Brain pericyte (primary cell): ENCODE measurements around the gene GARRE1.
"Not testable (repeated sequence)": the region's sequence is repeated elsewhere in the genome, so short reads cannot be mapped to it uniquely, and the experiment has no call there.

Source experiments
- DNase-seq: peaks from one replicate; pipeline ENCODE4 v3.0.0-alpha.2; 2012; ENCODE audit warnings: low read depth, low spot score

GARRE1 gene

DNA sequence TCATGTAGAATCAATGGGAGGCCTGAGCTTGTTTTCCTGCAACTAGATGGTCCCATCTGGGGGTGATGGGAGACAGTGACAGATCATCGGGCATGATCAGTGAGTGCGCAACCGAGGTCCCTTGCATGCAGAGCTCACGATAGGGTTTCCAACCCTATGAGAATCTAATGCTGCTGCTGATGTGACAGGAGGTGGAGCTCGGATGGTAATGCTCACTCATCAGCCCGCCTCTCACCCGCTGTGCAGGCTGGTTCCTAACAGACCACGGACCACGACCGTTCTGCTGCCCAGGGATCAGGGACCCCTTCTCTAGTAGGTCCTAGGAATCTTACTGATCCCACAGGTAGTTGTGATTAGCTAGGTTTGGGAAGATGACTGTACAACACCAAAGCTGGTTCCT lies 23.5 kb upstream of the GARRE1 start:
- DNase-seq: no peak

DNA sequence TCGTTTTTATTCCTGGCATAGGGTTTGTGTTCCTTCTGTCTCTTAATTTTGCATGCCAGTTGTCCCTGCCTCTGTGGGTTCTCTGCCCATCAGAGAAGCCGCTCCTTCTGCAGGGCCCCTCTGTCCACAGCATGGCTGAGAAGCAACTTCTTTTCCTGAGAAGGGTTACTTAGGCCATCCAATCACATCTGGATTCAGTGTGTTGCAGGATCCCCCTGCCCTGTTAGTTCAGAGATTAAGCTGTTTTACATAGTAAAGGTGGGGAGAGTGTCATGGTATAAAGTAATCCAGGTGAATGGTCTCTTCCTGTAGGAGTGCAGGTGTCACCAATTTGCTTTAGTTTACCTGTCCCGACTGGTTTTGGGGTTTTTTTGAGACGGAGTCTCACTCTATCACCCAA lies 22.9 kb upstream of the GARRE1 start:
- no peak for DNase-seq

DNA sequence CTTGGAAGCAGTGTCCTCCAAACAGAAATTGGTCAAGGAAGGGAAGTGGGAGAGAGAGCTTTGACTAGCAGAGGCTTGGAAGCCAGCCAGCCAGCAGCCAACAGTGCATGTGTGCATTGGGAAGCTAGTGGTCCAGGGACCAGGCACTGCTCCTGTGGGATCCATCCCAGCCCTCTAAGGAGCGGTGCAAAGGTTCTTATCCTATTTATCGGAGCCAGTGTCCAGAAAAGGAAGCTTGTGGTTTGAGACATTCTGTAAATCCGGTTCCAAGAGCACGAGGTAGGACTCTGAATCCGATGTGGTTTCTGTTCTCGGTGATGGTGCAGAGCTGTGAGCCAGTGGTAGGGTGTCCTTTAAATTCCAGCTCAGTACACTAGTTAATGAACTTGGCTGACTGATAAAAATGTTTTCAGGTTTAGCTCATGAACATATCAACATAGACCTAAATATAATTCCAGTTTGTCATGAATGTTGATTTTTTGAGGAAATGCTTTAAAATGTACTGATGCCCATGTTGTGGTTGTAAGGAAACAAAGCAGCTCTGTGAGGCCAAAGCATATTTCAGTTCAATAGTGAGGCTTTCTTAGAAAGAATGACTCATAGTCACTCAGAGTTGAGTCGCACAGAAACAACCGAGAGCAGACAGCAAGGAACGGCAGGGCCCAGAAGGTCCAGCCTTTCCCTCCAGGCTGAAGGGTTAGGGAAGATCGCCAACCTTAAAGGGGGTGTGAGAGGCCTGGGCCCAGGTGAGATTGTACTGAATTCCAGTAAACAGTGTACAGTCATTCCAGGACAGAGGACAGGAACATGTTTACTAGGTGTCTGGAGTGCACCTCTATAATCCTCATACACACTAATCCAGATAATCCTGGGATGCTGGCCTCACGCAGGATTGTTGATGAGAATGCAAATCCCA lies 21.5 kb upstream of the GARRE1 start:
- no peak for DNase-seq

DNA sequence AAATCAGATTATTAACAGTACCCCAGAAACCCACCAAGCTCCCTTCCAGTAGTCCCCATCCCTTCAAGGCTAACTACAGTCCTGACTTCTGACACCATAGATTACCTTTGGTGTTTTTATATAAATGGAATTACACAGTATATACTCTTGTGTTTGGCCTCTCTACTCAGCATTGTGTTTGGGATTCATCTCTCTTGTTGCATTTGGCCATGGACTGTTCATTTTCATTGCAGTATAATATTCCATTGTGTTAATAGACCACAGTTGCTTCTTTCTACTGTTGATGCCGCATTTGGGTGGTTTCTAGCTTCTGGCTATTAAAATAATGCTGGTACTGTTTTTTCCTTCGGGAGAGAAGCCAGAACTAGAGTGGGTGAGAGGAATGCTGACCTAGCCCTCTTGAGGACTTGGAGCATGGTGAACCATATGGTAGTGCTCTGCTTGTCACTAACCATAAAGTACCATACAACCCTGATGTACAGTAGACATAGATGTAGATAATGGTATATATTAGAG lies 18.9 kb upstream of the GARRE1 start:
- DNase-seq: no peak

DNA sequence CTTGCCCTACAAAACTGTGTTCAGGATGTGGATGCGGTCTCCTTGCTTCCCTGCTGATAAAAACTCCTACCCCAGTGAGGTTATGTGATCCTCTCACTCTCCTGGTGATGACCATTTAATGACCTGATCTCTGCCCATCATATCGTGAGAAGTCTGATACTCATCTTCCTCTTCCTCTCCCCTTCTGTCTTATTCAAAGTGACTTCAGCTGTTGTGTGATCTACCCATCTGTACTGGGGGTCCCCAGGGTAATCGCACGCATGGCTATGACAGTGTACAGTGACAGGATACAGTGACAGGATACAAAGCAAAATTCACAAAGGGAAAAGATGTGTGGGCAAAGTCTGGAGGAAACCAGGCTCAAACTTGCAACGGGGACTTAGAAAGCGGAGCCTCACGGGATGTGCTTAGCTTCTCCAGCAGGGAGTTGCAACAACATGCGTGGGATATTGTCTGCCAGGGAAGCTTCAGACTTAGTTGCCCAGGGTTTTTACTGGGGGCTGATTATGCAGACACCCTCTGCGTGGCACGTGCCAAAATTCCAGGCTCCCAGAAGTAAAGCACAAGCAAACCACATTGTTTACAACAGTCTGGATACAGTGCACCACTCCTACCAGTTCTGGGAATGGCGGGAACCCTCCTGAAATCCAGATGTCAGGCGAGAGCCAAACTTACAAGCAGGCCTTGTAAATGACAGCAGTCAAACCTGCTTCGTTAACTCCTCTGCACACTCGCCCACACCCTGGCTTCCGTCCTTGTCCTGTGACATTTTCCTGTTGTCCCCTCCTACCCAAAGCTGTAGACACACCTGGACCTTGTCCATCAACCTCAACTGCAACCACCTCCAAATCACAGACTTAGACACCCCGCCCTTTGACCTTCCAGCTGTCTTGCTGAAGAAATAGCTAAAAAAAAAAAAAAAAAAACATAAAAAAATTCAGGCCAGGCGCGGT lies 18.0 kb upstream of the GARRE1 start:
- DNase-seq: no peak

DNA sequence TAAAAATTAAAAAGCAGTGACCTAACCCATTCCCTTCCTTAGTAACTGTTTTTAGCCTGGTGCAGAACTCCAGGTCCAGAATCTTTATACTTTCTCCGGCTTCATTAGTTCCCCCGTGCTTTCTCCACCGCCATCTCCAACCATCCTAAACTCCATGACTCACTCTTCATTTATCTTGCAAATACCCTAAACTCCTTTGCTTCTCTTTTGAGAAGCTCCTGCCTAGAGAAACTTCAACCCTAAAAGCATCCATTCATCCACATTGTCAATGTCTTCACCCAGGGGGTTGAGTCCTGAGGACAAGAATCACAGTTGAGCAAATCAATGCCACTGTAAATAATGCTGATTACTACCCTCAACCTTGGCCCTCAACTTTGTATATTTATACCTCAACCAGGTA lies 17.1 kb upstream of the GARRE1 start:
- DNase-seq: no peak

DNA sequence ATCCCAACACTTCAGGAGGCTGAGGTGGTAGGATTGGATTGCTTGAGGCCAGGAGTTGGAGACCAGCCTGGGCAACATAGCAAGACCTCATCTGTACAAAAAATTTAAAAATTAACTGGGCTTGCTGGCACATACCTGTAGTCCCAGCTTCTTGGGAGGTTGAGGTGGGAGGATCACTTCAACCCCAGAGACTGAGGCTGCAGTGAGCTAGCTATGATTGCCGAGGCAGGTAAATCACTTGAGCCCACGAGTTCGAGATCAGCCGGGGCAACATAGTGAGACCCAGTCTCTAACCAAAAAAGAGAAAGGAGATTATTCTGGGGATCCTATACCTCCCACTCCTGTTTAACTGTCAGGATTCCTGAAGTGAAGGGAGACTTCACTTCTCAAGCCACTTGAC lies 16.4 kb upstream of the GARRE1 start:
- no peak for DNase-seq

DNA sequence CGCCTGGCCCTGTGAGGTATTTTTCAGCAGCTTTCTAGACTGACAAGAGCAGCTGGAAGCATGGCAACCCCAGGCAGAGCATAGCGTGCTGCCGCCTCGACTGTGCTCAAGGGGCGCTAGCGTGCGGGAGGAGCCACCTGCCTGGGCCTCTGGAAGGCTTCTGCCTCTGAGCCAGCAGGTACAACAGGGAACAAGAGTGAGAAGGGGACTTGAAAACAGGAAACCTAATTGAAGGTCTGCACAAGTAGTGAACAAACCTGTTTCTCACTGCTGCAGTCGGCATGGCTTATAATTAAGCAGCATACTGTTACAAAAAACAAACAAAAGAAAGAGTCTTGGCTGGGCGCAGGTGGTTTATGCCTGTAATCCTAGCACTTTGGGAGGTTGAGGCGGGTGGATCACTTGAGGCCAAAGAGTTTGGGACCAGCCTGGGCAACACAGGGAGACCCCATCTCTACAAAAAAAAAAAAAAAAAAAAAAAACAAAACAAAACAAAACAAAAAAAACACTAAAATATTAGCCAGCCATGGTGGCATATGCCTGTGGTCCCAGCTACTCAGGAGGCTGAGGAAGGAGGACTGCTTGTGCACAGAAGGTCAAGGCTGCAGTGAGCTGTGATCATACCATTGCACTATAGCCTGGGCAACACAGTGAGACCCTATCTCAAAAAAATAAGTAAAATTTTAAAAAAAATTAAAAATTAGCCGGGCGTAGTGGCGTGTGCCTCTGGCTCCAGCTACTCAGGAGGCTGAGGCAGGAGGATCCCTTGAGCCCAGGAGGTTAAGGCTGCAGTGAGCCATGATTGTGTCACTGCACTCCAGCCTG lies 12.6 kb upstream of the GARRE1 start:
- no peak for DNase-seq

DNA sequence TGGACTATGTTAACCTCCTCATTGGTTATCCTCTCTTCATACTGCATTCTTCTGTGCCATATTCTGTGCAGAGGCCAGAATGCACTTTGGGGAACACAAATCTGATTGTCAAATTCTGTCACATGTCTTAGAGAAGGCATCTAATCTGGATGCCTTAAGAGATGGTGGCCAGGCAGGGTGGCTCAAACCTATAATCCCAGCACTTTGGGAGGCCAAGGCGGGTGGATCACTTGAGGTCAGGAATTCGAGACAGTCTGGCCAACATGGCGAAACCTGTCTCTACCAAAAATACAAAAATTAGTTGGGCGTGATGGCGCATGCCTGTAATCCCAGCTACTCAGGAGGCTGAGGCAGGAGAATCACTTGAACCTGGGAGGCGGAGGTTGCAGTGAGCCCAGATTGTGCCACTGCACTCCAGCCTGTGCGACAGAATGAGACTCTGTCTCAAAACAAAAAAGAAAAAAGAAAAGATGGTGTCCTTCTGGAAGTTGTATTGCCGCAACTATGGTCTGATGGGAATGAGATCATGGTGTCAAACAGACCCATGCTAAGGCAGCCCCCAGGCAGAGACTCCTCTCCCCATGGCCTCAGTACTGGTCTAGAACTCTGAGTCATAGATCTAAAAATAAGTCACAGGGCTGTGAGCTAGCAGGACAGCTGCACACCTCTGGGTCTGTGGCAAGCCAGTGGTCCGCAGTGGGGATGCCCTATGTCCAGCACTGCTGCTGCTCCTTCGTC lies 11.0 kb upstream of the GARRE1 start:
- DNase-seq: not testable (repeated sequence)

DNA sequence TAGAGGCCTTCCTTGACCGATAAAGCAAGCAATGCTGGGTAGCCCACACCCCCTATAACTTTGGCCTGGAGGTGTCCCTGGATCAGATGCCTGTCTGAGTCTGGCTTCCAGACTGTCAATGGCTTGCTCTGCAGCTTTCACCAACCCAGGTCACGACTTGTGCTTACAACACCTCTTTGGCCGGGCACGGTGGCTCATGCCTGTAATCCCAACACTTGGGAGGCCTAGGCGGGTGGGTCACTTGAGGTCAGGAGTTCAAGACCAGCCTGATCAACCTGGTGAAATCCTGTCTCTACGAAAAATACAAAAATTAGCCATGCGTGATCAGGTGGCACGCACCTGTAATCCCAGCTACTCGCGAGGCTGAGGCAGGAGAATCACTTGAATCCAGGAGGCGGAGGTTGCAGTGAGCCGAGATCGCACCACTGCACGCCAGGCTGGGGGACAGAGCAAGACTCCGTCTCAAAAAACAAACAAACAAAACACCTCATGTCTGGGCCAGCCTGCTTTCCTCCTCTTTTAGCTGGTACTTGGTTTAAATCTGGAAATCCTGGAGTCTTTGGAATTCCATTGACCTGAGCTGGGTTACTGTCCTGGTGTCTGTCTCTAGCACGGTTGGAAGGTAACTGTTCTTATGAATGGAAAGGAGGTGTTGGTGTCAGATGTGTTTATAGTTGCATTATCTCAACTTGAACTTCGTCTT lies 10.3 kb upstream of the GARRE1 start:
- DNase-seq: no peak

DNA sequence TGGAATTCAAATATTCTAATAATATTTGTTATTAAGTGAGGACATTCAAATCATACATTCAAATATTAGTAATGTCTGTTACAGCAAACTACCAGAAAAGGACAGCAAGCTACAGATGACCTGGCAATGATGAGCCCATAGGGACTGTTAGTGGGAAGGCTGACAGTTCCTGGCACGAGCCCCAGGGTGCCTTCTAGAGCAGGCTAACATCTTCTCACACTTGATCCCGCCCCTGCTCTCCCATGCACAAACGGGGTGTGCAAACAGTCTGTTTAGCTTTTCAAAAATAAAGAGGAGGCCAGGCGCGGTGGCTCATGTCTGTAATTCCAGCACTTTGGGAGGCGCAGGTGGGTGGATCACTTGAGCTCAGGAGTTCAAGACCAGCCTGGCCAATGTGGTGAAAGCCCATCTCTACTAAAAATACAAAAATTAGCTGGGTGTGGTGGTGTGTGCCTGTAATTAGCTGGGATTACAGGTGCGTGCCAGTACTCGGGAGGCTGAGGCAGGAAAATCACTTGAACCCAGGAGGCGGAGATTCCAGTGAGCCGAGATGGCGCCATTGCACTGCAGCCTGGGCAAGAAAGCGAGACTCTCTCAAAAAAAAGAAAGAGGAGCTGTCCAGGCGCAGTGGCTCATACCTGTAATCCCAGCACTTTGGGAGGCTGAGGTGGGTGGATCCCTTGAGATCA lies 9.6 kb upstream of the GARRE1 start:
- DNase-seq: no peak

DNA sequence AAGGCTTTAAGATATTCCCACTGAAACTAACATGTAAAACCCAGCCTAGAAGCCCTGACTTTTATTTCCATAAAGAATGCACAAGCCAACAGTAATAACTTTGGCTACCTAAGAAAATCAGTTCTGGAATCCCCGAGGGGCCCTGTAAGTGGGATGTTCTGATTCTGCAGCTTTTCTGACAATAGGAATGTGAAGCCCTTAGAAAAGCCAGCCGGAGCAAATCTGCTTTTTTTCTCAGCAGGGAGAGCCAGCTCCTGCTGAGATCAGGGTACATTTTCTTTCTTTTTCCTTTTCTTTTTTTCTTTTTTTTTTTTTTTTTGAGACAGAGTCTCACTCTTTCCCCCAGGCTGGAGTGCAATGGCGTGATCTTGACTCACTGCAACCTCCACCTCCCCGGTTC lies 8.0 kb upstream of the GARRE1 start:
- DNase-seq: peak; percentile 64

DNA sequence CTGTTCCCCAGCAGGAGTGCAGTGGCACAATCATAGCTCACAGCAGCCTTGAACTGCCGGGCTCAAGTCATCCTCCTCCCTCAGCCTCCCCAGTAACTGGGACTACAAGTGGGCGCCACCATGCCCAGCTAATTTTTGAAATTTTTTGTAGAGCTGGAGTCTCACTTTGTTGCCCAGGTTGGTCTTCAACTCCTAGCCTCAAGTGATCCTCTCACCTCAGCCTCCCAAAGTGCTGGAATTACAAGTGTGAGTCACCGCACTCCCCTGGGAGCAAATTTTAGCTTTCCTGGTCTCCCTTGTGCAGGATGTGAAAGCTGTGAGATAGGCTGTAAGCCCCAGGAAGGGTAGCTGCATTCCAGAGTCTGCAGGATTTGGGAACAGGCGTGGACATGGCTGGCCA lies 5.4 kb upstream of the GARRE1 start:
- DNase-seq: no peak

DNA sequence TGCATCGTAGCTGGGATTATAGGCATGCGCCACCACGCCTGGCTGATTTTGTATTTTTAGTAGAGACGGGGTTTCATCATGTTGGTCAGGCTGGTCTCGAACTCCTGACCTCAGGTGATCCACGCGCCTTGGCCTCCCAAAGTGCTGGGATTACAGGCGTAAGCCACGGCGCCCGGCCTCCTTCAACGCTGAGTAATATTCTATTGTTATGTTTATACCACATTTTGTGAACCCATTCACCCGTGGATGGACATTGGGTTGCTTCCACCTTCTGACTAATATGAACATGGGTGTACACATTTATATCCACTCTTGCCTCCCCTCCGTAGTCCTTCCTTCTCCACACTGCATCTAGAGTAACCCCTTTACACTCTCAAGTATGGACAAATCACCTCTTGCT lies 1.2 kb upstream of the GARRE1 start:
- DNase-seq: not testable (repeated sequence)

DNA sequence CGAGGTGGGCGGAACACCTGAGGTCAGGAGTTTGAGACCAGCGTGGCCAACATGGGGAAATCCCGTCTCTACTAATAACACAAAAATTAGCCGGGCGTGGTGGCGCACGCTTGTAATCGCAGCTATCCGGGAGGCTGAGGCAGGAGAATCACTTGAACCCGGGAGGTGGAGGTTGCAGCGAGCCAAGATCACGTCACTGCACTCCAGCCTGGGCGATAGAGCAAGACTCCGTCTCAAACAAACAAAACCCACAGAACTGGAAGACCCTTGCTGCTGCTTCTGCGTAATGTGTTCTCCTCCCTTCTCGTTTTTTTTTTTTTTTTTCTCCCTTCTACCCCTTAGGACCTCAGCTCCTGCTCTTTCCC lies 691 bp upstream of the GARRE1 start:
- not testable (repeated sequence) for DNase-seq

DNA sequence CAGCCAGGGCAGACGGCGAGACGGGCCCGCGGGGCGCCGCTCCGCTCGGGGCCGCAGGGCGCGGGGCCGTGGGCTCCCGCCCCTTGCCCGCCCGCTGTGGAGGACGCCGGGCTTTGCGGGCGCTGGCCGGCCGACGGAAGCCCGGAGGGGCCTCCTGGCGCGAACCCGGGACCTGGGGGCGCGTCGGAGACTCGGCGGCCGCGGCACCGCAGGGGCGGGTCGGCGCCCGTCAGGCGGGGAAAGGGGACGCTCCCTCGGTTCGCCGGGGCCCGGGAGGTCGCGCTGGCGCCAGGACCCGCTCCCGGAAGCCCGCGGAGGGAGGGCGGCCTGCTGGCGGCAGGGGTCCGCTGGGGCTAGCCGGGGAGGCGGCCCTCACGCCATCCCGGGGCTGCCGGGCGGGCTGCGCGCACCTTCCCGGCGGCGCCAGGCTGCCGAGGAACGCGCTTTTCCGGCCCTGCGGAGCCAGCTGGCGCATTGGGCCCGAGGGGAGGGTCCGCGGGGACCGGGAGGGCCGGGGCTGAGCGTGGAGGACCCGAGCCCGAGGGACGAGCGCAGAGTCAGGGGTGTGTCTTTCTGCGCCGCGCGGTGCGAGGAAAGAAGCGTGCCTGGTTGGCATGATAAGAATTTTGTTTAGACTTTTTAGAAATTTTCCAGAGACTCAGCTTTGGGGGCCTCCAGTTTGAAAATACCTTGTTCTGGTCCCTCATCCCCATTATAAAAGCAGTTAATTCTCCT lies 511 bp downstream of the GARRE1 start:
- no peak for DNase-seq

DNA sequence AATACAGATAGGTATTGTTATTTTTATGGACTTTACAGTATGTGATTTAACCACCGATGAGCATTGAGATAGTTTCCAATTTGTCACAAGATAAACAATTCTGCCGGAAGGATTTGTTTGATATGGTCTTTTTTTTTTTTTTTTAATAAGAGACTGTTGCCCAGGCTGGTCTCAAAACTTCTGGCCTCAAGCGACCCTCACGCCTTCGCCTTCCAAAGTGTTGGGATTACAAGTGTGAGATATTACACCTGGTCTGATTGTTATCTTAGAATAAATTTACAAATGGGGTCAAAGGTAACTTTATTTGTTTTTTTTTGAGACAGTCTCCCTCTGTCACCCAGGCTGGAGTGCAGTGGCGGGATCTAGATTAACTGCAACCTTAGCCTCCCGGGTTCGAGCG lies 1.2 kb downstream of the GARRE1 start:
- no peak for DNase-seq

DNA sequence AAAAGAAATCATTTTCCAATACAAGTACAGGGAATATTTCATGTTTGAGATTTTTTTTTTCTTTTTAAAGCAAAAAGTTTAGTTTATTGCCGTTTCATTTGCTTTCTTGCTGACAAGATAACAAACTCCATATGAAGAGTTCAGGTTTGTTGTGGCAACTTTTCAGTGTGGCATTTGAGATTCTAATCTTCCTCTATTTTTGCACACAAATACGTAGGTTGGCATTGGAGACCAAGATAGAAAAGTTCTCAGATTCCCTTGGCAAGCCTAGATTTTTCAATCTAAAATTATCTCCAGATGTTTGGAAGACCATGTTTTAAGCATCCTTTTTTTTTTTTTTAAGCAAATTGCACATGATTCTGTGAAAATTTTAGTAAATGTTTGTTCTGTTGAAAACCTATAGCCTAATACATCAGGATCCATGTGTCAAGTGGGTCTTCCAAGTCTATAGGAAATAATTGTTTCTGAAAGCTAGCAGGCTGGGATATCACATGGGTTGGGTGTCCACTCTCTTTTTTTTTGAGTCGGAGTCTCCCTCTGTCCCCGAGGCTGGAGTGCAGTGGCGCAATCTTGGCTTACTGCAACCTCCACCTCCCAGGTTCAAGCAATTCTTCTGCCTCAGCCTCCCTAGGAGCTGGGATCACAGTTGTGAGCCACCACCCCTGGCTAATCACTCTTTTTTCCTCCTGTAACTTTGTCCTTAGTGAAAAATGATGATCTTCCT lies 2.6 kb downstream of the GARRE1 start:
- DNase-seq: no peak
